Adrenal gland (tissue), 5 donors: ENCODE measurements around the gene BPIFB6.

Experiments used
- CTCF ChIP-seq, 6 experiments: fragments of 450-650 bp in 4 of 6; fragments of 200-600 bp in 2 of 6; sonication (generic) in 1 of 6; IDR thresholded peaks; 1 replicate in 5 of 6; 2 replicates in 1 of 6; pipeline versions ENCODE4 v1.5.1 to v1.8.0; 2016 to 2021; ENCODE audit warnings: antibody characterized with exemption in 6 of 6, mild to moderate bottlenecking in 2 of 6, moderate library complexity in 1 of 6
- POLR2A ChIP-seq, 2 donors: fragments of 450-650 bp; IDR thresholded peaks; one replicate each; pipeline ENCODE4 v1.6.1; 2017; ENCODE audit warnings: antibody characterized with exemption in 2 of 2, mild to moderate bottlenecking in 2 of 2, moderate library complexity in 1 of 2
- donor health status: DM: no; HTN: no; CAD: no.

DNA sequence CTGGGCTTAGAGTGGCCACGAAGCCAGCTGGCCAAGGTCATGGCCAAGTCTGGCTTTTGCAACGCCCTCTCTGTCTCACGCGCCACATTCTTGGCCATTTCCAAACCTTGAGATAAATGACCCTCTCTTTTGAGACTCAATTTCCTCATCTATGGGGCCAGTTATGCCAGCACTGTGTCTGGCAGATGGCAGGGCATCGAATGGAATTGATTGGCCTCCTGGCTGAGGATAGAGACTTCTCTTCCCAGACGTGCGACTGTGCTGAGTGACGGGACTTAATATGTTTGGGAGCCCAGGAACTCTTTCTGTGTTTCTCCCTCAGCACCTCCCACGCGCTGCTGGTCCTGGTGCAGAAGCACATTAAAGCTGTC lies 16.3 kb upstream of the BPIFB6 start:
- TF ChIP-seq CTCF (IDR thresholded peaks at IDR 0.05) (no peak), POLR2A (IDR thresholded peaks at IDR 0.05) (no peak)
